ENCODE results near the gene PAPLN. TPM values are rescaled to one million over a fixed set of nuclear protein-coding genes. Genes with fewer than 3 reads are reported as not detected.

Gene PAPLN
- total RNA-seq, 3 donors from 2014 or later = 19.7 to 29.9 (median 23.8) TPM

DNA sequence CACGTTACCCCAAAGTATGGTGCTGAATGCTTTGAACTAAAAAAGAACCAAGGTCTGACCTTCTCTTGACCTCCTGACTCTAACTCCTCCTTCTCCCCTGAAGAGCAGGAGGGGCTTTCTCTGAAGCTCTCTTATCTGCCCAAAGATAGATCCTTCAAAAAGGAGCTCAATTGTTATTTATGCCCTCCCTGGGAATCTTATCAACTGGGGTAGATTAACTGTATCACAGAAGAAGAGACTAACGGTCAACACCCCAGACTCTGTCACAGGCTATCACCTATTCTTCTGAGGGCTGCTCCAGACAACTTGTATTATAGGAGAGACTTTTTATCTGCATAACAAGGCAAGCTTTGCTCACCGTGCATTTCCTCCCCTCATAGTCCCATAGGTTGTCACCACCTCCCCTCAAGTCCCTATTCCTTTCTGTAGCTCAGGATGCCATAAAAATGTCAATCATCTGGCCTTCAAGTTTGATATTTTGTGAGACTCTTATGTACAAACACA is 86.6 kb downstream of the PAPLN start:
- DNase-seq (ENCODE audit: low spot score in 2 of 2) = no peak
- Histone ChIP-seq H3K27ac (no peak overlapping the region), H3K4me3 (no peak overlapping the region), H3K36me3 (no peaks in the 10 kb centered on the region), H3K27me3 (no peaks in the 10 kb centered on the region), H3K4me1 (no peaks in the 10 kb centered on the region), H3K9me3 (no peaks in the 10 kb centered on the region)
- intact Hi-C loops (cut with DNase I; ENCODE audit: low total_unique reads) = no loop called here
- no peak for TF ChIP-seq POLR2A (IDR thresholded peaks at IDR 0.05)

Other genes starting within 250 kb of the PAPLN start
- 10 to 100 TPM; 18.7 to 22.2 (median 22.1) TPM for gene ZFYVE1, start 210.4 kb upstream of the PAPLN start, total RNA-seq
- gene RBM25, start 179.0 kb upstream of the PAPLN start, total RNA-seq = 10 to 100 TPM; 69.9 to 90.6 (median 76.4) TPM
- 10 to 100 TPM; 45.6 to 64.5 (median 63.2) TPM for gene PSEN1, start 101.0 kb upstream of the PAPLN start, total RNA-seq
- gene NUMB, start 221.0 kb downstream of the PAPLN start, total RNA-seq = 10 to 100 TPM; 49.6 to 84.0 (median 61.6) TPM